RPMI7951 (cell line): ENCODE measurements around the gene MKNK1. TPM values are rescaled to one million over a fixed set of nuclear protein-coding genes. Genes with fewer than 3 reads are reported as not detected.

Experiments used
- DNase-seq: peaks from one replicate; pipeline ENCODE4 v3.0.0-alpha.2; 2012; ENCODE audit warnings: low read depth
- total RNA-seq: library from RNA; depleted of rRNA; stranded (reverse); fragments of >200 nt; shearing (Covaris generic); gene quantifications from 2 replicates; pipeline ENCODE4 v1.2.3, GENCODE V29; 2014

MKNK1 gene
- total RNA-seq, 1 experiment from 2014 or later: 16.7 TPM

DNA sequence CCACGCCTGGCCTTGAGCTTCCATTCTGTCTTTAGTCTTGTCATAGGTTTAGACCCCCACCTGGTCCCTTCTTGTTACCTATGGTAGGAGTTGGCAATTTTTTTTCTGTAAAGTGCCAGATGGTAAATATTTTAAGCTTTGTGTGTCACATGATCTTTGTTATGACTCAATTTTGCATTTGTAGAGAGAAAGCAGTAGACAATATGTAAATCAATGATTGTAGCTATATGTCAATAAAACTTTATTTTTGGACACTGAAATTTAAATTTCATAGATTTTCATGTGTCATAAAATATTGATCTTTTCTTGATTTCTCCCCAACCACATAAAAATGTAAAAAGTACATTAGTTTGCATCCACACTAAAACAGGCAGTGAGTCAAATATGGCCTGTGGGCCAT, 8.0 kb downstream of the MKNK1 start:
- DNase-seq: no peak

DNA sequence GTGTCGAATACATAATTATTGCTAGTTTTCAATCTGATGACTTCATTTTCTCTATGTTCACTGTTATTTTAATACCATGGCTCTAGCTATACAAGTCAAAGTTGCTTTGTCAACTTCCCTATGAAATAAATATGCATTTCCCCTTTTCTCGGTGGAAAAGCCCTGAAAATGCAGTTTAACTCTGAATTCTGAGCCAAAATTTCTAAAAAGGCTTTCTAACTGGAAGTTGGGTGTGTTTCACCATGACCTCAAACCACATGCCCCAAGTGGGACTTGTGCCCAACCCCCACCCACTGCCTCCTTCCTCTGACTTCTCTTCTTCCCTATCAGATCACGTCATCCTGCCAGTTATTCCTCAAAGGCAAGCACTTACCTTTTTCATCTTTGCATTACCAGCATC, 8.9 kb downstream of the MKNK1 start:
- DNase-seq: no peak

DNA sequence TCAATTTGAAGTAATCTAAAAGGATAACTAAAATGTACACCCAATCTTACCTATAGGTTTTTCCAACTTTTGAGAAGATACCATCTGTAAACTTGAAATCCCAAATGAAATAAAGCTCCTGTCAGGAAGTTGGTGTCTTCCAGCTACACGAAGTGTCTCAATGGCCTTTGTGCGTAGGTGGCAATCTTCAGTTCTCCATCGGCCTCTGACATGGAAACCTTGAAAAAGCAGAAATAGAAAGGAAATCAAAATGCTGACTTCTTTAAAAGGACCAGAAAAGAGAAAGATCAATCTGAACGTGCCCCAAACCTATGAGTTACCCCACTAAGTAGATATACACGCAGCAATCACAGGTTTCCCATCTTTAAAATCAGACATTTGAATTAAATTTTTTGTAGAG, 10.0 kb downstream of the MKNK1 start:
- DNase-seq: no peak

DNA sequence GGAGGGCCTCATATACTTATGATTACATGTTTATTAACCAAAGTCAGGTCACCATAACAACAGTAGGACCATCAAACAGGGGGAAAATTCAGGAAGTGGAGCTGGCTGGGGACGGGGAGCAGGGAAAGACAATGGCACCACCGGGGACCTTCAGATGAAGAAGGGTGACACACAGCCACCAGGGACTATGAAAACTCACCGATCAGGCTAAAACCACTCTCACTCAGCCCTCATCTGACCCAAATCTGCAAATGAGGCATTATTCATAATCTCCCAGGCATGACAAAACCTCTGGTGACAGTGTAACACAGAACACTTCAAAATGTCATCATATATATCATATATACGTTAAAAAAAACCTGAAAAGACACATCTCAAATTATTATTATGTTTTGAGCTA, 11.2 kb downstream of the MKNK1 start:
- no peak for DNase-seq

DNA sequence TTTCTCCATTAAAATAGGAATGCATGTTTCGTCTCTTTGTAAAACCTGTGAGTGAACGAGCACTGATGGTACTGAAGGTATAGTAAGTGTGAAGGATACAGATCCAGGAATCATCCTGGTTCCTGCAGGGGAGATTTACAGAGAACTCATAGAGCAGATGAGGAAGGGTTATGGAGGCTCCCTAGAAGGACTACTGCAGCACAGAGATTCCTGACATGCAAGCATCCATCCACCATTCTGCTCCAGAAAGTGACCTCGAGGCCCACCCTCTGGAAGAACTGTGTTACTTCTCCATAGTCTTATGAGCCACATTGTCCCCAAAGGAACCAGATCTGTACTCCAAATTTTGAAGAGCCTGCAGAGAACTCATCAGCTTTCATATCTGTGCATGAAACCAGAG, 14.5 kb downstream of the MKNK1 start:
- DNase-seq: no peak

DNA sequence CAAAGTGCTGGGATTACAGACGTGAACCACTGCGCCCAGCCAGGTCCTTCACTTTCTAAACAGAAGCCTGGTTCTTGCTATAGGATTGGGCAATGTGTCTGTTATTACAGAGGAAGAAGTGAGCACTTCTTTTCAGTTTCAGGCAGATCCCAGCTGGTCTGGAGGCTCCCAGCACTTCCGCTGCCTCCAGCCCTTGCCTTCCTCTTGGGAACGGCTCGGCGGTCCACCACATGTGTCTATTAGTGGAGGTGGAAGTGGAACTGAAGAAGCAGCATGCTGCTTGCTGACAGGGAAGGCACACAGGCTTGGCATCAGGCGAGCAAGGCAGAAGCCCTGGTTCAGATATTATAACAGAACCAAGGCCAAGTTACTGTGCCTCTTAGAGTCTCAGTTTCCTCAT, 17.0 kb downstream of the MKNK1 start:
- no peak for DNase-seq

DNA sequence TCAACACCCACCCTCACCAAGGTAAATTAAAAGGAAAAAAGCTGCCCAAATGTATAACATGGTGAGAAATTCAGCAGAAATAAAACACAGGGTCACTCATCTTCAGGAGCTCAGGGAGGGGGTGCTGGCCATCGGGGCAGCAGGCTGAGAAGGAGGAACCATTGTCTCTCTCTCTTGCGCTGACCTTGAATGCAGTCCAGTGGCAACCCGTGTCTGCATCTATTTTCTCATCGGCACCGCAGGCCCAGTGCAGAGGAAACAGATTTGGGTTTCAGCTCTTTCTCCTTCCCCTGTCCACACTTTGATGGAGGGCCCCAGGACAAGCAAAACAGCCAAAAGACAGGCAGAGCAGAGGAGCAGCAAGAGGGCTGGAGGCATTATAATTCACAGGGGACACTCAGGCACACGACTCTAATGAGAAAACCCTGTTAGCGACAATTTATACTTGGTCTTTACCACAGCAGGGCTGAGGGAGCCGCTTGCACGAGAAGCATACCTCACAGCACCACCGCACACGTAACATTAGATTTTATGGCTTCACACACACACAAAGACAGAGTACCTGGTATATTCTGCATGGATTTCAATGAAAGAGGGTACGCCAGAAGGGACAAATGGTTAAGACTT, 18.6 kb downstream of the MKNK1 start:
- no peak for DNase-seq

DNA sequence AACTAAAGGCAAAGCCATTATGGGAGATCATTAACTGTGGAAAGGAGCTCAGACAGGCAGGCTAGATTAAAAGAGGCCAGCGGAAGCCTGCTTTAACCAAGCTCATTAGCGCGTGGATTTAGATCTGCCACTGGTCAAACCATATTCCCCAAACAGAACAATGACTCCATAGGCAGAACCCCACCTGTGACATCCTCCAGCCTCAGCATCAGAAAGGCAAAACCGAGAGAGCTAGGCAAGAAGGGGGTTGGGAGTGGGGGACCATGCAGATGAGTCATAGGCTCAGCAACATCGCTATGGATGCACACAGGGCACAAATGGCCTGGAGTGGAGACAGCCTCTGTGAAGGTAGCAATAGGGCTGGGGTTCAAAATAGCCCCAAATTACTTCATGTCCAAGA, 20.6 kb downstream of the MKNK1 start:
- no peak for DNase-seq

DNA sequence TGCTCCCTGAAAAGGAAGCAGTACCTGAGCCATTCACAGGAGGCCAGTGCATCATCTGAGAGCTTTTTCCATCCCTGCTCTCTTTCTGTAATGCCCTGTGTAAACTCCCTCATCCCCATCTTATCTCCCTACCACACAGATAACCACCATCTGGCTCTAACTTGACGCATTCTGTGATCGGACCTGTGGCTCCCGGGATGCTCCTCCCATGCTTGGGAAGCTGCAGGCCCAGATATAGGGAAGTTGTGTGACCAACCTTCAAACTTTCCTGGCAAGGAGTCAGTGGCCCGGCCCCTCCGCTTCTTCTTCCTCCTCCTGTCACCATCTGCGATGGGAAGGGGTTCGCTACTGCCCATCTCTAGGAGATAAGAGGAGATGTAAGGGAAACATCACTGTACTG, 21.1 kb downstream of the MKNK1 start:
- DNase-seq: no peak

DNA sequence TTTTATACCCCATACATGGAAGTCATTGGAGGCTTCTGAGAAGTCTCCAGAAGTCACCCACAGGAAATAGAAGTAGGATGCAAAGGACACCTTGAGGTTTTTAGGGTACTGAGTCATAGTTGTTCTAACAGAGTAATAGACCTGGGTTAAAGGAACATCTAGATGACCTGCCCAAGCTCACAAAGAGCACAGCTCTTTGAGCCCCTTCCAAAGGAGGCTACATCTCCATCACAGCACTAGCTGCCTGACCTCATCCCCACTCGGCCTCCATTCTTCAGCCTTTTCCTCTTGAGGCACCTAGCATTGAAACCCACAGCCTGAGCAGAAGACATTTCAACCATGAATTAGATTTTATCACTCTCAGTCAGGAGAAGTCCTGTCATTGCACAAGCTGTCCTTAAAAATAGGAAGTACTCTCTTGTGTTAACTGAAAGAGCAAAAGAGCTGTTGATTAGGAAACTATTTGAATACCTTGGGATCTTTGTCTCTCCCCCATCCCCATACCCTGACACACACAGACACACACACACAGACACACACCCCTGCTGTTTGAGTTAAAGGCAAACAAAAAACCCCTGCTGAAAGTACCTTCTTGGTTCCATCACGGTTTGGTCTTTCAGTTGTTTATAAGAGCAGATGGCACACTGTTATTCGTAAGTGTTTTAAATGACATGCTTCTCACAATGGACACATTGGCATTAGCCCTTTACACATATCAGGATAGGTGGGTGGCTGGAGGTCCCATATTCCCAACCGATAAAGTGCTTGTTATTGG, 22.2 kb downstream of the MKNK1 start:
- DNase-seq: no peak

DNA sequence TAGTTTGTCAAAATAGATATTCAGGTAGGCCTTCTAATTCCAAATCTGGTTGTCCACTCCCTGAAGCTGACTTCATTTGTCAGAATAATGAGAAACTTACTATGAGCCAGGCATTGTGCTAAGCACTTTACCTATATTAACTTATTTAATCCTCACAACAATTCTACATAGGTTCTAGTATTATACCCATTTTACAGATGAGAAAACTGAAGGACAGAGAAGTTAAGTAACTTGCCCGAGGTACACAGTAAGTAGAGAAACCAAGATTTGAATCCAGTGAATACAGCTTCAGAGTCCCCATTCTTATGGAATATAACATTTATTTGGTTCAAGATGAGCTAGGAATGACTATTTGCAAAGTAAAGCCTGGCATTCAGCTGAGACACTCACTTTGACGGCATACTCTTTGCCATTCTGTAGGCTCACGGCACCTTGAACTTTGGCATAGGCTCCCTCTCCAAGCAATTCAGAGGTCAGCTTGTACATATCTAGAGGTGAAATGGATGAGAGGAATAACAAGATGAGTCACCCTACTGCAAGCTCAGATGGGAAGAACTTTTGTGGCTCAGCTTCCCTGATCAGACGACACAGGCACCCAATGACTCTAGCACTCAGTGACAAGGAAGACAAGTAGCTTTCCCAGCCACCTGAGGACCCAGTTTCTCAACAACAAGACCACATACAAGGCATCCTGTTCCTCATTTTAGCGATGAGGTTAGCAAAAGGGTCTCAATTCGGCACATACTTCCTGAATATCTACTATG, 23.7 kb downstream of the MKNK1 start:
- no peak for DNase-seq

DNA sequence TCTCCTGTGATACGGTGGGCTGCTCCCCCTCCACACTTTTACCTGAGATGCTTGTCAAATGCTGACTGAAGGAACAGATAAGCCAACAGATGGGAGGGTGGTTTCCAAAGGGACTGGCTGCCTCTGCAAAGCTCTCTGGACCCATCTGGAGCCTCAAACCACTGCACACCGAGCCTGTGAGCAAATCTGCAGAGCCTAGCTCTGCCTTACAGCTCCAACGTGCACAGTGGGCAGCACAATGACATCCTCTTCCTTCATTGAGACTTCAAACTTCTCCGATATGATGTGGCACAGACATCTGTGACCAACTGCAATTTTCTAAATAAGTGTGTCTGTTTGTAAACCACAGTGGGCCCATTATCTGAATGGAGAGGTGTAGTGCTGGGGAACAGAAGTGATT, 26.4 kb downstream of the MKNK1 start:
- DNase-seq: no peak

DNA sequence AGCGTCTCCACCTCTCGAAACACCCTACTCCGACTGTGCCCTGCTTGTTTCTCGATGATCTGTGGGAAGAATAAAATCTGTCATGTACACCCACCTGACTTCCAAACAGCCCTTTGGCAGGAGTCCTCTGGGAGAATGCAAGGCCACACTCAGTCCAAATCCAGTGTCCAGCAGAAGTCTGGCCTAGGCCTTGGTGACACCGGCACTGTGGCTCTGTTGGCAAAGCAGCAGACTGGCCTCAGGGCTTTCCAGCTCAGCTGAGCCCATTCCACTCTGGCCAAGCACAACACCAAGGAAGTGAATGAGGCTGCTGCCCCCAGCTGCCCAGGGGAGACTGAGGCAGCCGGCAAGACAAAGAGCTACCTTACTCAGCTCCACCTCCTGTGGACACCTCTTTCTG, 27.5 kb downstream of the MKNK1 start:
- DNase-seq: no peak

DNA sequence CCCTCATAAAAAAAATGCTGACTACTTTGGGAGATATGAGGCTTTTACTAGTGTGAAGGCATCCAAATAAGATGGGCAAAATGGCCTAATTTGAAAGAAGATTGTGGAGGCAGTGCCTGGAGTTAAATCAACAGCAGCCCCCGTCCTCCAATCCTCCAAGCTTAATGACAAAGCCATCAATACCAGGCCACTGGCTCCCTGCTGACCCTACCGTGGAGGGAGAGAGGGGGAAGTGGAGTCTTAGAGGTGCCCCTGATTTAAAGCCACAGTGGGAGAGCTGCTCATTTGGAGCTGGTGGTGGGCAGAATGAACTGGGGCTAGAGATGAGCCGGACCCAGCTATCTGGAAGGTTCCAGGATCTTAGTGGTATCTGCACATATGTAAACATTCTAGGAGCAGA, 28.3 kb downstream of the MKNK1 start:
- DNase-seq: no peak

DNA sequence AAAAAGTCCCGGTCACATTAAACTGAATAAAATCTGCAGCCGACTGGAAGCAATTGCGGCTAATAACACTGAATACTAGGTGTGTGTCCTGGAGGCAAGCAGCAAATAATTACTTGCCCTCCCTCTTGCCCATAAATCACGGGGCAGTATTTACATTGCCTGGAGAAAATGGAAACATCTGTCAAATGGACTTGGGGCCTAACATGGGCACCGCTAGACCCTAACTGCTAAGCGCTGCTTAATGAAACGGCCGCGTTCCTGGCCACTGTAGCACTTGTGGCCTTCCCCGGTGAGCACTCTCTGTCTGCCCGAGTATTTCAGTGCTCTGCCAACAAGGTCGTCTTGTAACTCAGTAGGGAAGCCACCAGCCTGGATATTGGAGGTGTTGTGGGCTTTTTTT, 28.8 kb downstream of the MKNK1 start:
- DNase-seq: no peak

DNA sequence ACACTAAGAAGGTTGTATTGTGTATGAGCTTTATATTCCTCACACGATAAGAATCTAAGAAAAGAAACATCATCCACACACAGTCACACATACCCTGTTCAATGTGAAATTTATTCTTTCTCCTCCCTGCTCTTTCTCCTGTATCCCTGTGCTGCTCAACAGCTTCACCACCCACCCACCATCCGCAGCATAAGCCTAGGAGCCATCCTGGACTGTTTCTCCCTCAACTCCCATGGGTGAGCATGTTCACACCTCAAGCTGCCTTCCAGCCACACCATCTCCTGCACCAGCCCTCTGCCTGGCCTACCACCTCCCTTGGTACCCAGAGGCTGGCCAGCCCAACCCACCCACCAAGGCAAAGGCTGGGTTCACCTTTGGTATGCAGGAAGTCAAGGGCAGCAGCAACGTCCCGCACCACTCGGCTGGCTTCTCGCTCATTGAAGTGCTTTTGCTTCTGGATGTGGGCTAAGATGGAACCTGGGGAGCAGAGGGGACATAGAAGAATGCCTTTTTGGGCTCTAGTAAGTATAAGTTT, 32.3 kb downstream of the MKNK1 start:
- no peak for DNase-seq

DNA sequence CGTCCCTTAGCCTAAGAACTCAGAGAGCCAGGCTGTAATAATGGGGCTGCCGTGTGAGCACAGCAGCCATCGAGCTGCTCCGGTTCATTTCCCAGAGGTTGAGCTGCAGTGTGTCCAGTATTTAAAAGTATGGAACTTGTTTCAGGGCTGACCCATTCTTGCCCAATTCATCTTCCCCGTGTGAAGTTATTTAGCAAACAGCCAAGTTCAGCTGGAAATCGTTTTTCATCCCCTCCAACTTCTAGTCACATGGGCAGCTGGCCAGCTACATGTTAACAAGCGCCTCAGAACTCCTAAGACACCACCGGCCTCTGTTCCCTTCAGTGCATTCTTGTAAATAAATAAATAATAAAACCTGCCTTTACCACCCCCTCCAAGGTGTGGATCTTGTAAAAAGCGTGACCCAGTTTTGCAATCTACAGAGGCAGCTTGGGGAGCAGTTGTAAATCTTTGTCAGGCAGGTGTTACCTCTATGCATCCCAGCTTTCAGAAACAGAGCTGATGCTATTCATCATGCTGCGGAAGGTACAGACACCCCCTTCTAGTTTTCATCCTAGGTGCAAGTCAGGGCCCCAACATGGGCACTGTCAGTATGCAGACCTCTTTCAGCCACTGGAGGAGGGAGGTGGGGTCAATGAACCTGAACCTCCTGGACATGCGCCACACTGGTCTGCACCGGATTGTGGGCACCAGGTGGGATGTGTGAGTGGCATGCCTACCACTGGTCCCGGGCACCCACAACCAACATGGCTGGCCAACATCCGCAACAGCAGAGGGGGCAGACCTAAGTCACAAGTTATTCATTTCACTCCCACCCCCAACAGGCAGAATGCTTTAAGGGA, 34.0 kb downstream of the MKNK1 start:
- no peak for DNase-seq

DNA sequence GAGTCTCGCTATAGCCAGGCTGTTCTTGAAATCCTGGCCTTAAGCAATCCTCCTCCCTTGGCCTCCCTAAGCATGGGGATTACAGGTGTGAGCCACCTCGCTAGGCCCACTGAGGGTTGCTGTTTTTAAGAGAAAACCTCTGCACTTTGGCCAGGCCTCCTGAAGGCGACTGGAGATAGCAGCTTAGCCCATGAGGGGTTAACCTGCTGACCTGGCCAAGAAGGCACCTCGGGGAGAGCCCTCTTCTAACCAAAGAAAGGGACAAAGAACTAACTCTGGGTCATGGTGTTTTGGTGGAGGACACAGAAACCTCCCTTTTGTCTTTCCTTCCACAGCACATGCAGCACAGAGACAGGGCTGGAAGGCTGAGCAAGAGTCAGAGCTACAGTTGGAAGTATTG, 35.0 kb downstream of the MKNK1 start:
- DNase-seq: no peak

DNA sequence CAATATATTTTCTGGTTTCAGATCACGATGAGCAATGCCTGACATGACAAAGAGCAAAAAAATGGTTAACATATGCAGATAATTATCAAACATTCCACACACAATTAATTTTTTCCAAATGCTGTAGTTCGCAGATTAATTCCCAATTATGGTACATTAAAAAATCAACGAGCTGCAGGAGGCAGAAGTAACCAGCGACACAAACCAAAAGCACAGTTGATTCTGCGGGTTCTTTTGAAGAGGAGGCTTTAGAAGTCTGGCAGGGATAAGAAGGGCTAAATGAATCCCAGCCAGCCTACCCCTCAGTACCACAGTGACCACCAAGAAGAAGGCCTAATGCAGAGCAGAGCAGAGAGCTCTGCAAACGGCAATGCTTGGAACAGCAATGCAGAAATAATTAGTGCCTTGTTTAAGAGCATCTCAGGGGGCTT, 35.6 kb downstream of the MKNK1 start:
- no peak for DNase-seq

DNA sequence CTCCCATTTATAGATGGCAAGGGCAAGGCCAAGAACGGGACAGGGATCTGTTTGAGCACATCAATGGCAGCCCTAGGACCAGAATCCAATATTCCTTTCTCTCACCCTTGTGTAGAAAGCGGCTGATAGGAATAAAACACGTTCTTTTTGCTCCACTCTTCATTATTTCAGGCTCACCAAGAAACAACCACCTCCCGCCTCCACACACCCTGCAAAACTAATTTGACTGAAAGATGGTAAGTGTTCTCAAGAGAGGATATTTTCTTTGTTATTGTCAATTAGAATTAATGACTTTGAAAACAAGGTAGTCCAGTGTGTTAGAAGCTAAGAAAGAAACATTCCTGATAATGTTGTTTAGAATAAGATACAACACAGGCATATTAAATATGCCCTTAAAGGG, 40.7 kb downstream of the MKNK1 start:
- no peak for DNase-seq

DNA sequence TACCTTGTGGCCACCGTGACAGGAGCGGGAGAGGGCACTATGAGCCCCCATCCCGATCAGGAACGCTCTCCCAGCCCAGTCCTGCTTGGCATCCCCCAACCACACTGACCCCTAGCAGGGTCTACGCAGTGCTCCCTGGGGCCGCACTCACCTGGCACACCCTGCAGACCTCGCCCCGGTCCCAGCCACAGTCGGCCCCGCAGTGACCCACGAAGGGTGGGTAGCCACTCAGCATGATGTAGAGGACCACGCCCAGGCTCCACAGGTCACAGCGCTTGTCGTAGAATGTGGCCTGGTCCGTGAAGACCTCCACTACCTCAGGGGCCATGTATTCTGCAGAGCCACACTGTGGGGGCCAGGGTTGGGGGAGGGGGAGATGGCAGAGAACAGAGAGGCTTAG, 41.6 kb downstream of the MKNK1 start:
- DNase-seq: no peak

DNA sequence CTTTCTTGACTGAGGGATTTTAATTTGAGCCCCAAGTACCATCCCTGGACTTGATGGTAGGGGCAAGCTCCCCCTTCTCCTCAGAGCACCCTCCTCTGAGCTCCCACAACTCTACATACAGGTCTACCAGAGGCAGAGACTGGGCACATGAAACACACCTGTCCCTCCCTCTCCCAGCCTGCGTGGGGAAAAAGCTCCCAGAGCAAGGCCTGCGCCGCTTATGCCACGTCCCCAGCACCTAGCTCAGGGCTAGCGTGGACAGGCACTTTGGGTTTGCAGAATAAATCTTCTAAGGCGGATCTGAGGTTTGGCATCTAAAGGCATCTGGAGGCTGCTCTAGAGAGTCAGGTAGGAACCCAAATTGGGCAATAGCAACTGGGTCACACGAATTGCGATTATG, 45.1 kb downstream of the MKNK1 start:
- no peak for DNase-seq
